GM10266 (cell line): Measurements from ENCODE around the gene FAM124B.

Experiments
- DNase-seq: peaks from one replicate; pipeline ENCODE4 v3.0.0; 2012; ENCODE audit errors: extremely low spot score
- CTCF ChIP-seq: IDR thresholded peaks from 2 replicates; pipeline ENCODE4 v1.5.1; 2012; ENCODE audit warnings: mild to moderate bottlenecking, low read depth; ENCODE audit not compliant: control insufficient read depth, insufficient read depth; ENCODE audit errors: missing control alignments

FAM124B gene

DNA sequence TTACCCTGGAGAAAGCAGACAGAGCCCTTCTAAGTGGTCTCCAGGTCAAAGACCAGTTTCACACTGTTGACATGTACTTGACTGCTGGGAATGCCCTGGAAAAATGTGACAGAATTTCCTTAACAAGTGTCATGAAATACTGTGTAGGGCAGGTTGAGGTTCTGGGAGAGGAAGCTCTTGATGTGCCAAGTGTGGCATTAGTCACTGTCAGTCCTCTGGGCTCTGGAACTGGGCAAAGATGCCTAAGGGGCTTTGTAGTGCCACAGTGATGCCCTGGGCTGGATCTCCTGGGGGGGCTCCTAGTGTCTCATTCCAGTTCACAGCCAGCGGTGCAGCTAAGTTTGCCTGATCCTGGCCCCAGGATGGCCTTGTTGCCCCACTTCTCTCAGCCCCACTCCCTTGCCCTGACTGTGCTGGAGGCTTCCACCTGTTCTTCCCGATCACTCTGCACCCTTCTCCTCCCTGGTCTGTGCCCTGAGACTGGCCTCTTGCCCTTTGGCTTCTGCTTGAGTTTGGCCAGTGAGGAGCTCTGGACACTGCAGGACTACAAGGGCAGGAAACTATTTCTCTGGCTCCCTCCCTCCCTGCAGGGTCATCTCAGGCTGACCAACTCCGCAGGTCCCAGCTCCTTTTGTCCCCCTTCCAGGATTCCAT lies 27.0 kb upstream of the FAM124B start:
- no peak for TF ChIP-seq CTCF
- DNase-seq, result no peak

DNA sequence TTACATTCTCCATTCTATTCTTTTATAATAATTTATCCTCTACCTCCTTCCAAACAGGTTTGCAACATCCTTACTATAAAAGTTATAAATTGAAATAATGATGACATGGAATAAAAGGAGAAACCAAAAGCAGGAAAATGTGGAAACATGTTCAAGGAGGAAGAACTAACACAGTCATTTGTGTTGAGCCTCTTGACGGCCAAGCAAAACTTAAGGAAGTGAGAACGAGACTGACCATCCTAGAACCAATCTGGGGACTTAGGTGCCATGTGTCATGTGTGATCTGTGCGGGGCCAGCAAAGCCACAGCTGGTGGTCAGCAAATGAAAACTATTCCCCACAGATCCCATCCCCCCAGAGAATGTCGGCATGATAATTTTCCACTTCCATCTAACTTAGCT lies 25.6 kb upstream of the FAM124B start:
- TF ChIP-seq CTCF, result no peak
- no peak for DNase-seq

GRCh38 chr2:224426656-224427055 lies 24.7 kb upstream of the FAM124B start:
- no peak for DNase-seq

DNA sequence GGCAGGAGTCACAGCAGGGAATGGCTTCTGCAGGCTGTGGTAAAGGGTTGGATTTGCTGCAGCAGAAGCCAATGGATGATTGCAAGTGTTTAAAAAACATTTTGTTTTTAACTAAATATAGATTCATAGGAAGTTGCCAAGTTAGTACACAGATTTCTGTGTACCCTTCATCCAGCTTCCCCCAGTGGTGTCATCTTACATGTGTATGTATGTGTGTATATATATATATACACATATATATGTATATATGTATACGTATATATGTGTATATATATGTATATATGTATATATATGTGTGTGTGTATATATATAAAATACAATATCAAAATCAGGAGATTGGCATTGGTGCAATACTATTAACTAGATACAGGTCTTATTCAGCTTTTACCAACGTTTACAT lies 19.2 kb upstream of the FAM124B start:
- DNase-seq, result no peak
- TF ChIP-seq CTCF, result no peak

More at GRCh38 chr2:224426656-224427055, 24.7 kb upstream of the FAM124B start:
- TF ChIP-seq CTCF, result no peak

DNA sequence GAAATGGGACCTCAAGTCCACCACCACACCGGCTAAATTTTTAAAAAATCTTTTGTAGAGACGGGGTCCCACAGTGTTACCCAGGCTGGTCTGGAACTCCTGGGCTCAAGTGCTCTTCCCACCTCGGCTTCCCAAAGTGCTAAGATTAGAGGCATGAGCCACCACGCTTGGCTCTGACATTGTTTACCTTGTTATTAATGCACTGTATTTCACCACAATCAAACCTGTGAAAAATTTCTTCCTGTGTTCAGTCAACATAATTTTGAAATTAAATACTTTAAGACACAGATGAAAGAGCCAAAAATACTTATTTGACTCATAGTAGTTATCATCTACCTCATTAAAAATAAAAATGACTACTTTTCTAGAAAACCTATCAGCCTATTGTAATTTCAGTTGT lies 16.0 kb upstream of the FAM124B start:
- no peak for DNase-seq
- no peak for TF ChIP-seq CTCF

GRCh38 chr2:224417361-224417729 lies 15.4 kb upstream of the FAM124B start:
- DNase-seq, result no peak

DNA sequence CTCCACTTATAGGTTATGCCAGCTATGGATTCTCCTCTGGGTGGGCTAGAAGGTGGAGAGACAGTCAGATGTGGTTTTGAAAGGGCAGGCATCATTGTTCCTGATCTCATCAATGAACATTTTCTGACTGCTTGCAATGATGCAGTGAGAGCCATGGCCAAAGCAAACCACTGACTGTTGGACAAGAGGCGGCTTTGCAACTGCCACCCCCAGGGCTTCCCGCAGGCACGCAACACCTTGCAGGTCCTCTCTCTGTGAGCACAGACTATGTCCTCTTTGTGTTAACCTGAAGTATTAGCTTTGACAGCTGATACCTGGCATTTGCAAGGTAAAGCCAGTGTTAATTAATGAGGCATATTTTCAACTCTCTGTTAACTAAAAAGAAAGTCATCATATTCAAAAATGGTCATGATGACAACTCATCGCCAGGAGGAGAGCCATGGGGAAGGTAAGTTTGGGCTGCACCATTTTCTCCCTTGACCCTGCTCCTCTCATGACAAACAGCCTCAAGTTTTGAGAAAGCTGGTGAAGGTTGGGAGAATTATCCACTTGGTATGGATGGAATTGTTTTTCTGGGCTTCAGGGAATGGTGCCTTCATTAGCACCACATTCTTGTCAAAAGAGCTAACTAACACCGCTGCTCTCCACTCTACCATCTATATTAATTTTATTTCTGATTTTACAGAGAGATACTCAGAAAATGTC lies 14.9 kb upstream of the FAM124B start:
- TF ChIP-seq CTCF, result no peak
- DNase-seq, result no peak

More at GRCh38 chr2:224417361-224417729, 15.4 kb upstream of the FAM124B start:
- no peak for TF ChIP-seq CTCF
